Measurements from ENCODE around the gene MYH11.

DNA sequence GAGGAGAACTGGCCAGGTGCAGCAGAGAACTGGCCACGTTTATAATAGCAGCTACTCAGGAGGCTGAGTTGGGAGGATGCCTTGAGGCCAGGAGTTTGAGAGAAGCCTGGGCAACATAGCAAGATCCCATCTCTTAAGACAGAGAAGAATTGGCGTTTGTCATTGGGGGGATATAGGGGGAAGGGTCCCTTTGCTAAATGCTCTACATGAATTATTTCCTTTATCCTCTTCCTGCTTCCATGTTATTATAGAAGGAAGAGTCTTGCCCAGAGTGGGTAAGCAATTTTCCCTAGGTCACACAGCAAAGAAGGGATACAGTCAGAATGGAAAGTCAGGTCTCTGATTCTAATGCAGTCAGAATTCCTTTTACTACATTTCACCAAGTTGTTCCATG is 68.0 kb downstream of the MYH11 start:
- no peak for TF ChIP-seq CTCF (IDR thresholded peaks at IDR 0.05; ENCODE audit: low read depth, low read length)
- no peak for TF ChIP-seq EZH2phosphoT487 (IDR thresholded peaks at IDR 0.05; ENCODE audit: low read depth)
